IPS-20b (cell line): ENCODE results near the gene IQGAP3.

Experiments used
- H3K27ac ChIP-seq: one replicate; pipeline ENCODE4 v1.5.1; 2013; ENCODE audit warnings: low read length
- H3K27me3 ChIP-seq: 2 replicates; pipeline ENCODE4 v1.6.1; 2013; ENCODE audit warnings: mild to moderate bottlenecking, low read length, inconsistent platforms; ENCODE audit not compliant: insufficient read depth
- H3K36me3 ChIP-seq: 2 replicates; pipeline ENCODE4 v1.6.1; 2013; ENCODE audit warnings: low read depth, mild to moderate bottlenecking, inconsistent platforms, low read length, moderate library complexity; ENCODE audit not compliant: insufficient read depth
- H3K4me1 ChIP-seq: 2 replicates; pipeline ENCODE4 v1.6.1; 2013; ENCODE audit warnings: mild to moderate bottlenecking, control low read depth, inconsistent platforms, low read length, moderate library complexity; ENCODE audit not compliant: insufficient read depth
- H3K4me3 ChIP-seq: 2 replicates; pipeline ENCODE4 v1.5.1; 2013; ENCODE audit warnings: mild to moderate bottlenecking, low read length, inconsistent platforms
- H3K9ac ChIP-seq: 2 replicates; pipeline ENCODE4 v1.6.1; 2013; ENCODE audit warnings: low read depth, mild to moderate bottlenecking, inconsistent platforms, low read length, moderate library complexity
- H3K9me3 ChIP-seq: 2 replicates; pipeline ENCODE4 v1.6.1; 2013; ENCODE audit warnings: mild to moderate bottlenecking, low read depth, low read length, inconsistent platforms; ENCODE audit not compliant: insufficient read depth

The IQGAP3 gene

DNA sequence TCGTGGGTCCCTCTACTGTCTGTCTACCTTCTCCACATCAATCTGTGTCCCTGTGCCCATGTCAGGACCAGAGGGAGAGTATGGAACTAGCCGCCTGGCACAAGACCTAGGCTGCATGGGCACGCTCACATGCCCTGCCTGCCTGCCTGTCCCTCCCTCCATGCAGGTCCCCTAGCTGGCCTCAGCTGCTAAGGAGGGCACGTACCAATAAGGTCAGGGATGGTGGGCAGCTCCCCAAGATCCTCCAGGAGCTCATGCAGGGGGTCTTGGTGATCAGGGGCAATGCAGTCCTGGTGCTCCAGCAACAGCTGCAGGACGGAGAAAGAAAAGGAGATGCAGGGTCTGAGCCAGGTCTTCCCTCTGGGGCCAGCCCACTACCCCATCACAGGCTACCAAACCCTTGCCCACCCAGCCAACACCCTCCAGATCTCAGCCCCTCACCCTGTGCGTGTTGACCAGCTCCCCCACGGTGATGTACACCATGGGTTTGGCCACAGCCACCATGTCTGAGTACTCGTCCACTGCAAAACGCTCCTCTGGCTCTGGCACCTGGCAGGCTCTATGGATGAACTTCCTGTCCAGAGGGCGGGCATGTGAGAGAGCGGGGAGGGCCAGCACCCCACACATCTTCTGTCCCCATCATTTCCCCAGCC lies 38.7 kb downstream of the IQGAP3 start:
- Histone ChIP-seq H3K36me3 (peaks cover 89% of the 10 kb centered on the region), H3K4me1 (no peaks in the 10 kb centered on the region), H3K27ac (no peak overlapping the region), H3K4me3 (no peak overlapping the region), H3K9ac (no peak overlapping the region), H3K9me3 (no peaks in the 10 kb centered on the region), H3K27me3 (no peaks in the 10 kb centered on the region)

DNA sequence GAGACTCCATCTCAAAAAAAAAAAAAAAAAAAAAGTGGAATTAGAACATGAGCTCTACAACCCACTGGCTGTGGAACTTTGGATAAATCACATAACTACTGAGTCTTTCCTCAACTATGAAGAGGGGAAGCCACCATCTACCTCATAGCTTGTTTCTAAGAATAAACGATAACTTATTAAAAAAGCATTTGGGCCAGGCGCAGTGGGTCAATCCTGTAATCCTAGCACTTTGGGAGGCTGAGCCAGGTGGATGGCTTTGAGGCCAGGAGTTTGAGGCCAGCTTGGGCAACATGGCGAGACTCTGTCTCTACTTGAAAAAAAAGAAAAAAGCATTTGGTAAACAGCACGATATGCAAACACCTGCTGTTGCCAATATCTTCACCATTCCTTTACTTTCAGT lies 40.0 kb downstream of the IQGAP3 start:
- H3K9ac ChIP-seq = no peak overlapping the region
- H3K27me3 ChIP-seq = no peaks in the 10 kb centered on the region
- no peaks in the 10 kb centered on the region for H3K9me3 ChIP-seq
- H3K4me1 ChIP-seq = no peaks in the 10 kb centered on the region
- no peak overlapping the region for H3K27ac ChIP-seq
- no peak overlapping the region for H3K4me3 ChIP-seq
- H3K36me3 ChIP-seq = peaks cover 95% of the 10 kb centered on the region

DNA sequence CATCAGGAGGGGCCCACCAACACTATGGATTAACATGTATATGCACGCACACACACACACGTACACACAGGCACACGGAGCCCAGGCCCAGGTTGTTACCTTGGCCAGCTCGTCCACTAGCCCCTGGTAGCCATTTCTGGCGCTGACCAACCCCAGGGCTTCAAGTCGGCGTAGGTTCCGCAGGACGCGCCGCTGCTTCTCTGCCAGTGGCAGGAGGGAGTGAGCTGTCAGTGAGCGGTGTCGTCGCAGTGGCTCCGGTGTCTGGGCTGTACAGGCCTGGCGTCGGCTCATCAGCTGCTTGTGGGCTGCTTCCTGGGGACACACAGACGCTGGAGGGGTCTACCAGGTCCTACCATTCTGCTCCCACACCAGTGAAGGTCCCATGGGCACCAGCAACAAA lies 42.4 kb downstream of the IQGAP3 start:
- Histone ChIP-seq H3K9me3 (no peaks in the 10 kb centered on the region), H3K4me3 (no peak overlapping the region), H3K4me1 (peaks cover 11% of the 10 kb centered on the region; the same call in 1 of the 2 replicates), H3K27ac (no peak overlapping the region), H3K36me3 (peaks cover 89% of the 10 kb centered on the region), H3K27me3 (no peaks in the 10 kb centered on the region), H3K9ac (no peak overlapping the region)

DNA sequence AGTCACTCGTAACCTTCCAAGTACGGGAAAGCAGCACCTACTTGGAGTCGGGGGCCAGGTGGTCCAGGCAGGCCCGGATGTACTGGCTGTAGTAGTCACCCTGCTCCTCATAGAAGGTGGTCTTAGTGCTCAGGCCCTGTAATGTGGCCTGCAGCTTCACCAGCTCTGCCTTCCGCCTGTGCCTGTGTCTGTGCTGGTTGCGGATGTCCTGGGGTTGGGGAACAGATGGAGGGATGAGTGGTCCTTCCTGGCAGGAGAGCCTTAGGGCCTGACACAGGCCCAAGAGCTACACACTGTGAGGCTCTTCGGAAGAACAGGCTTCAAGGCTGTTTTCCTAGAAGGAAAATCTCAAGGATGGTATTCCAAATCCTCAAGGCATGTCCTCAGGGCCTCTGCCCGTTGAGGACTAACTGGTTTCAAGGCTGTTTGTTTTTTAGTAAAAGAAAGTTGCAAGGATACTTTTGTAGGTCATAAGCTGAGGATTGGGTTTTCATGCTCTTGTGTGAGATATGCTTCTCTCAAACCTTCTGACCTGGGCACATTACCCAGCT lies 43.4 kb downstream of the IQGAP3 start:
- Histone ChIP-seq H3K36me3 (peaks cover 85% of the 10 kb centered on the region), H3K9me3 (no peaks in the 10 kb centered on the region), H3K4me1 (peaks cover 11% of the 10 kb centered on the region; the same call in 1 of the 2 replicates), H3K27ac (no peak overlapping the region), H3K9ac (no peak overlapping the region), H3K27me3 (no peaks in the 10 kb centered on the region), H3K4me3 (no peak overlapping the region)

DNA sequence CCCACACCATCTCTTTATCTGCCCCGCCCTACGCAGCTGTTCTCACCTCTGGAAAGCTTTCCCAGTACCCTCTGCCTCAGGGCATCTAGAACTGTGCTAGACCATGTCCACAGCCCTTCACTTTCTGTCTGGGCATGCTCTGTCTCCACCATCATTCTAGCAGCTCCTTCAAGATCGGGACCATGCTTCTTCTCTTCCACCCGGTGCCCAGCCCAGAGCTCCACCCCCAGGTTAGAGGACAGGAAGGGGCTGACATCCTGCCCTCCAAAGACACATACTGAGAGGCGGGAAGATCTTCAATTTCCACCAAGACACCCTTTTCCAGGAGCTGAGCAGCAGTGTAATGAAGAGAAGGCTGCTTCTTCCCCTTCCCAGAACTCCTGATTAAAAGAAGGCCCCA lies 44.1 kb downstream of the IQGAP3 start:
- Histone ChIP-seq H3K9ac (no peak overlapping the region), H3K27ac (no peak overlapping the region), H3K27me3 (no peaks in the 10 kb centered on the region), H3K4me3 (no peak overlapping the region), H3K4me1 (peaks cover 11% of the 10 kb centered on the region; the same call in 1 of the 2 replicates), H3K9me3 (no peaks in the 10 kb centered on the region), H3K36me3 (peaks cover 78% of the 10 kb centered on the region)

DNA sequence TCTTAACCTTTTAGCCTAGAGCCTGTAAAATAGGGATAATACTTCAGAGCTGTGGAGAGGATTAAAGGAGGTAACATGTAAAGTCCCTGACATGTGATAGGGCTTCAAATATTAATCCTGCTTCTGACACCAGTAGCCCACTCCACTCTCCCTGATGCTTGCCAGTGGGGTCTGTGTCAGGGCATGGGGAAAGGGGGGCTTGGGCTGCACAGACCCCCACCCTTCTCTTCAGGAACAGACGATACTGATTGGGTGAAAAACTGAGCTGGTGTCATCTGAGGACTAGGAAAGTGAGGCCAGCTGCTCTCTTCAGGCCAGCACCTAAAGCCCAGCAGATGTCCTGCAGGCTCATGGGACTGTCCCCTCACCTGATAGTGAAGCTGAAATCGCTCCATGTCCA lies 44.8 kb downstream of the IQGAP3 start:
- H3K9ac ChIP-seq = no peak overlapping the region
- no peak overlapping the region for H3K27ac ChIP-seq
- no peak overlapping the region for H3K4me3 ChIP-seq
- H3K9me3 ChIP-seq = no peaks in the 10 kb centered on the region
- H3K4me1 ChIP-seq = peaks cover 11% of the 10 kb centered on the region; the same call in 1 of the 2 replicates
- peaks cover 71% of the 10 kb centered on the region for H3K36me3 ChIP-seq
- no peaks in the 10 kb centered on the region for H3K27me3 ChIP-seq

DNA sequence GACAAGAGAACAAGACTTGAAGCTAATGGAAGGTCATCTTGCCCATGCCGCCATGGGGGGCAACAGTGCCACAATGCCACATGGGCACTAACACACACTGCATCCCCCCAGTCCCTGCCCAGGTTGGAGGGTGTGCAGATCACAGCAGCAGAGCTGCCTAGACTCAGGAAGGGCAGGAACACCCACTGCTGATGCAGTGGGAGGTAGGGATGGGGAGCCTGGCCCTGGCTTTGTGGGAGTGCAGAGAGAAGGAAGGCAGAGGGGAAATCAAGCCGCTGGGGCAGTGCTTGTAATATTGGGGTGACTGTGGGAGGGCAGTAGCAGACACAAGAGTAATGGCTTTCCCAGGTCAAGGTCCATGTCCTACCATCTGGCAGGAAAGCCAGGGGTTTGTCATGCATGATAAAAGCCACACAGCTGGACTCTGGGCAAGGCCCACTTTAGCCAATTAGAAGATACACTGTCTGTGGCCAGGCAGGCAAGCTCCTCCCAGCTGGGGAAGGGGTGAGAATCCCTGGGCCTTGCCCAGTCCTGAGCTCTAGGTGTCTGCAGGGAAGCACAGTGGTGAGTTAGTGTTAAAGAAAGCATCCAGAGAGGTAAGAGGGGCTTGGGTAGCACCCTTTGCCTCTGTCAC lies 46.4 kb downstream of the IQGAP3 start:
- Histone ChIP-seq H3K9ac (peak overlapping the region; percentile 60; the same call in 1 of the 2 replicates), H3K9me3 (no peaks in the 10 kb centered on the region), H3K36me3 (peaks cover 58% of the 10 kb centered on the region), H3K27ac (no peak overlapping the region), H3K4me3 (peak overlapping the region; percentile 19; the same call in 1 of the 2 replicates), H3K4me1 (peaks cover 11% of the 10 kb centered on the region; the same call in 1 of the 2 replicates), H3K27me3 (no peaks in the 10 kb centered on the region)

DNA sequence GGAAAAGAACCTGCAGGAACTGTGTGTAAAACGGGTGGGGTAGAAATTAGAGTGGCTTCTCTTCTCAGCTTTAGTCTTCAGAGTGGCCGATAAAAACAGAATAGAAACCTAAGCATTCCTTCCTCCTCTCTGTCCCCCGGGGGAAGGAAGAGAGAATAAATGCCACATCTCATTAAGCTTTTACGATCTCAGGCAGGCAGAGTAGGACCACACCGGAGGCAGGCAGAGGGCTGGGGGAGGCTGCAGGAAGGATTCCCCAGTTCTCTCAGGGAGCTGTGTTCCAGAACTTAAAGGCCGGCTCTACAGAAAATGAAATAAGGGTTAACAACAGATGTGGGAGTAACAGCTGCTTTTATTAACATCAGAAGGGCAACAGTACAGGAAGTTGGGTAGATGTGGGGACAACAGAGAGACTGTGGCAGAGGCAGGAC lies 47.3 kb downstream of the IQGAP3 start:
- no peak overlapping the region for H3K27ac ChIP-seq
- H3K4me3 ChIP-seq = no peak overlapping the region
- no peaks in the 10 kb centered on the region for H3K9me3 ChIP-seq
- H3K27me3 ChIP-seq = no peaks in the 10 kb centered on the region
- H3K9ac ChIP-seq = no peak overlapping the region
- peaks cover 49% of the 10 kb centered on the region for H3K36me3 ChIP-seq
- peaks cover 11% of the 10 kb centered on the region; the same call in 1 of the 2 replicates for H3K4me1 ChIP-seq

DNA sequence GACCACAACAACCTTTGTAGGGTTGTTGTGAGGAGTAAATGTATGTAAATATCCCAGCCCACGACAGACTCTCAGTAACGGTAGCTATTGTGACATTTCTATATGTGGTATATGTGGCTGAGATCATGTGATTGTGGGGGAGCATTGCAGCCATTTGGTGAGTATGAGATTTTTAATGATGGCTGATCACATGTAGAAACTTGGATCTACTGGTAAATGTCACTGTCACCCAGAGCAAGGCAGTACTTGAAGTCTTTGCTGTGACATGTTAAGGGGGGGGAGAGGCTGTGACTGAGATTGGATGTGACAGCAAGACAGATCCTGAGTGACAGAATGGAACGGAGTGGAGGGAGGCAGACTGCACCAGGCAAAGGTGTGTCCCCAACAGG lies 47.9 kb downstream of the IQGAP3 start:
- no peak overlapping the region for H3K4me3 ChIP-seq
- H3K9ac ChIP-seq = no peak overlapping the region
- H3K27me3 ChIP-seq = no peaks in the 10 kb centered on the region
- peaks cover 11% of the 10 kb centered on the region; the same call in 1 of the 2 replicates for H3K4me1 ChIP-seq
- peaks cover 45% of the 10 kb centered on the region for H3K36me3 ChIP-seq
- H3K27ac ChIP-seq = no peak overlapping the region
- no peaks in the 10 kb centered on the region for H3K9me3 ChIP-seq

DNA sequence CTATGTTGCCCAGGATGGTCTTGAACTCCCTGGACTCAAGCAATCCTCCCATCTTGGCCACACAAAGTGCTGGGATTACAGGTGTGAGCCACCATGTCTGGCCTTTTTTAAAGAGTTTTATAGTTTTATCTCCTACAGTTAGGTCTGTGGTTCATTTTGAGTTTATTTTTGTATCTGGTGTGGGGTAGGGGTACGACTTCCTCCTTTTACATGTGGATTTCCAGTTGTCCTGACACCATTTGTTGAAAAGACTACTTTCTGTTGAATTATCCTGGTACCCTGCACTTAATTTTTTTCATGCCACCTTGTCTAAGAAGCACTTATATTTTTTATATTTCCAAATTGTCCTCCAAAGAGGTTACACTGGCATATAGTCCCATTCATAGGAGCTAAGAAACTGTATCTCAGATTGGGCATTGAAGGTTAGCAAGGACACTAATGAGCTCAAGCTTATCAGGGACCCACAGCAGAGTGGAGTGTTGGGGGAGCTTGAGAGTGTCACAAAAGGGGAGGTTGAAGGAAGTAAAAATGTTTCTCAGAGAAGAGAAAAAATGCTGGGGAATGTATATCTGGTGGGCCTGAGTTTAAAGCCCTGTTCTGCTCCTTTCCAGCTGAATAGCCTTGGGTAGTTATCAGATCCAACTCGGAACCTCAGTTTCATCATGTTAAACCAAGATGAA lies 48.4 kb downstream of the IQGAP3 start:
- Histone ChIP-seq H3K4me3 (no peak overlapping the region), H3K9me3 (no peaks in the 10 kb centered on the region), H3K4me1 (peaks cover 11% of the 10 kb centered on the region; the same call in 1 of the 2 replicates), H3K36me3 (peaks cover 39% of the 10 kb centered on the region), H3K27ac (no peak overlapping the region), H3K9ac (no peak overlapping the region), H3K27me3 (no peaks in the 10 kb centered on the region)

DNA sequence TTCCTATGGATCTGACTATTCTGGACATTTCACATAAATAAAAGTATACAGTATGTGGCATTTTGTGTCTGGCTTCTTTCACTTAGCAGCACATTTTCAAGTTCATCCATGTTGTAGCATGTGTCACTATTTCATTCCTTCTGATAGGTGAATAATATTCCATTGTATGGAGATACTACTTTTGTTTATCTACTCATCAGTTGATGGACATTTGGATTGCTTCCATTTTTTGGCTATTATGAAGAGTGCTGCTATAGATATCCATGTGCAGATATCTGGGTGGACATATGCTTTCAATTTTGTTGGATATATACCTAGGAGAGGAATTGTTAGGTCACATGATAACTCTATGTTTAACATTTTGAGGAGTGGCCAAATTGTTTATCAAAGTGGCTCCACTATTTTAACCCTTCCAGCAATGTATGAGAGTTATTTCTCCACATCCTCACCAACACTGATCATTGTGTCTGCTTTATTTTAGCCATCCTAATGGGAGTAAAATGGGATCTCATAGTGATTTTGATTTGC lies 49.9 kb downstream of the IQGAP3 start:
- Histone ChIP-seq H3K27ac (no peak overlapping the region), H3K9ac (no peak overlapping the region), H3K27me3 (no peaks in the 10 kb centered on the region), H3K4me1 (peaks cover 11% of the 10 kb centered on the region; the same call in 1 of the 2 replicates), H3K9me3 (no peaks in the 10 kb centered on the region), H3K4me3 (no peak overlapping the region), H3K36me3 (peaks cover 25% of the 10 kb centered on the region)
